B cell (primary cell): ENCODE data around the gene POU5F1.

Experiments used
- EZH2 ChIP-seq: IDR thresholded peaks from 2 replicates; pipeline ENCODE4 v1.6.1; 2012; ENCODE audit warnings: borderline replicate concordance, low read depth, mild to moderate bottlenecking, moderate library complexity, low read length; ENCODE audit not compliant: insufficient read depth, poor library complexity, severe bottlenecking
- TF ChIP-seq, protein P1 (sequence below): fragments of 200-600 bp; IDR thresholded peaks from one replicate; pipeline ENCODE4 v1.8.0; 2022; ENCODE audit warnings: antibody characterized with exemption, mild to moderate bottlenecking

DNA sequence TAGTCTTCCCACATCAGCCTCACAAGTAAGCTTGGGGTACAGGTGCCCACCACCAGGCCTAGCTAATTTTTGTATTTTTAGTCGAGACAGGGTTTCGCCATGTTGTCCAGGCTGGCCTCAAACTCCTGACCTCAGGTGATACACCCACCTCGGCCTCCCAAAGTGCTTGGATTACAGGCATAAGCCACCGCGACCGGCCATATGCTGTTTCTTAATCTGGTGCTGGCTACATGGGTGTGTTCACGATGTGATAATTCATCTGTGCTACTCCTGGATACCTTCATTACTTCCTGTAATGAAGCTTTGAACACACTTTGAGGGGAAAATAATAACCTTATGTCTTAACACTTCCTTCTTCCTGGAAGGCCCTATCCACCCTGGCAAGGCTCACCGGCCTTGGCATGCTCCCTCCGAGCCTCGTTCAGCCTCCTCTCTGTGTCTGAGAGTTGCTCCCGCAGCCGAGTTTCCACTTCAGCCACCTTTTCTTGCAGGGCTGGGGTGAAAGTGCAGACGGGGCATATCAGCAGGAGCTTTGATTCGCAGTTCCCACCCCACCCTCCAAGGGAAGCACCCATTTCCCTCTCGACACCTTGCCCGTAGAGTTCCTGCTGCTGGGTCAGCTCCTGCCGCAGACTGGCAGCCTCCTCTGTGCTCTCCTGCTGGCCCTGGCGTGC, 26.0 kb downstream of the POU5F1 start:
- TF ChIP-seq, protein P1, sequence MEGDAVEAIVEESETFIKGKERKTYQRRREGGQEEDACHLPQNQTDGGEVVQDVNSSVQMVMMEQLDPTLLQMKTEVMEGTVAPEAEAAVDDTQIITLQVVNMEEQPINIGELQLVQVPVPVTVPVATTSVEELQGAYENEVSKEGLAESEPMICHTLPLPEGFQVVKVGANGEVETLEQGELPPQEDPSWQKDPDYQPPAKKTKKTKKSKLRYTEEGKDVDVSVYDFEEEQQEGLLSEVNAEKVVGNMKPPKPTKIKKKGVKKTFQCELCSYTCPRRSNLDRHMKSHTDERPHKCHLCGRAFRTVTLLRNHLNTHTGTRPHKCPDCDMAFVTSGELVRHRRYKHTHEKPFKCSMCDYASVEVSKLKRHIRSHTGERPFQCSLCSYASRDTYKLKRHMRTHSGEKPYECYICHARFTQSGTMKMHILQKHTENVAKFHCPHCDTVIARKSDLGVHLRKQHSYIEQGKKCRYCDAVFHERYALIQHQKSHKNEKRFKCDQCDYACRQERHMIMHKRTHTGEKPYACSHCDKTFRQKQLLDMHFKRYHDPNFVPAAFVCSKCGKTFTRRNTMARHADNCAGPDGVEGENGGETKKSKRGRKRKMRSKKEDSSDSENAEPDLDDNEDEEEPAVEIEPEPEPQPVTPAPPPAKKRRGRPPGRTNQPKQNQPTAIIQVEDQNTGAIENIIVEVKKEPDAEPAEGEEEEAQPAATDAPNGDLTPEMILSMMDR: no peak
- no peak for TF ChIP-seq EZH2
